DOHH2 (cell line): ENCODE results near the gene BHLHA9.

Experiments
- H3F3A ChIP-seq: fragments of 200-600 bp; sonication (generic), shearing (Covaris generic); 2 replicates; pipeline ENCODE4 v1.6.0; 2016; ENCODE audit warnings: antibody characterized with exemption, mild to moderate bottlenecking; ENCODE audit not compliant: control insufficient read depth, insufficient read depth
- H3K27ac ChIP-seq: fragments of 200-600 bp; sonication (generic); 2 replicates; pipeline ENCODE4 v1.5.1; 2014; ENCODE audit warnings: low read depth, mild to moderate bottlenecking, low read length, moderate library complexity
- H3K27me3 ChIP-seq: fragments of 200-600 bp; sonication (generic); 2 replicates; pipeline ENCODE4 v1.6.1; 2014; ENCODE audit warnings: mild to moderate bottlenecking, low read length, mixed read lengths; ENCODE audit not compliant: control insufficient read depth
- H3K36me3 ChIP-seq: fragments of 200-600 bp; sonication (generic); 2 replicates; pipeline ENCODE4 v1.6.1; 2014; ENCODE audit warnings: mild to moderate bottlenecking, low read length, moderate library complexity, mixed read lengths; ENCODE audit not compliant: control insufficient read depth
- H3K4me1 ChIP-seq: fragments of 200-600 bp; sonication (generic); 2 replicates; pipeline ENCODE4 v1.6.1; 2014; ENCODE audit warnings: mild to moderate bottlenecking, low read length, mixed read lengths; ENCODE audit not compliant: control insufficient read depth
- H3K4me2 ChIP-seq: fragments of 200-600 bp; sonication (generic); 2 replicates; pipeline ENCODE4 v1.6.0; 2014; ENCODE audit warnings: mild to moderate bottlenecking, low read length, moderate library complexity
- H3K4me3 ChIP-seq: fragments of 200-600 bp; sonication (generic); 2 replicates; pipeline ENCODE4 v1.5.1; 2014; ENCODE audit warnings: mild to moderate bottlenecking, low read length, mixed read lengths
- H3K79me2 ChIP-seq: fragments of 200-600 bp; sonication (generic); 2 replicates; pipeline ENCODE4 v1.6.1; 2014; ENCODE audit warnings: mild to moderate bottlenecking, low read length, mixed read lengths; ENCODE audit not compliant: control insufficient read depth
- H3K9me2 ChIP-seq: fragments of 200-600 bp; sonication (generic); replicated peaks from 2 replicates; pipeline ENCODE4 v1.6.1; 2014; ENCODE audit warnings: mild to moderate bottlenecking, low read length, mixed read lengths; ENCODE audit not compliant: control insufficient read depth
- H3K9me3 ChIP-seq: fragments of 200-600 bp; sonication (generic); 2 replicates; pipeline ENCODE4 v1.6.1; 2014; ENCODE audit warnings: antibody characterized with exemption, low read length, mixed read lengths; ENCODE audit not compliant: control insufficient read depth, insufficient read depth
- H4K20me1 ChIP-seq: fragments of 200-600 bp; sonication (generic); 2 replicates; pipeline ENCODE4 v1.6.0; 2014; ENCODE audit warnings: low read depth, mild to moderate bottlenecking, antibody characterized with exemption, low read length, moderate library complexity; ENCODE audit not compliant: control insufficient read depth, insufficient read depth
- EZH2phosphoT487 ChIP-seq: fragments of 200-600 bp; sonication (generic); IDR thresholded peaks from 2 replicates; pipeline ENCODE4 v1.6.1; 2017; ENCODE audit warnings: borderline replicate concordance, mild to moderate bottlenecking, antibody characterized with exemption, low read length, moderate library complexity, mixed read lengths
- TF ChIP-seq, protein P1 (sequence below): fragments of 200-600 bp; sonication (generic); IDR thresholded peaks from one replicate; pipeline ENCODE4 v1.5.1; 2014; ENCODE audit warnings: antibody characterized with exemption, mild to moderate bottlenecking, low read depth, low read length; ENCODE audit not compliant: poor library complexity, severe bottlenecking

BHLHA9 gene

DNA sequence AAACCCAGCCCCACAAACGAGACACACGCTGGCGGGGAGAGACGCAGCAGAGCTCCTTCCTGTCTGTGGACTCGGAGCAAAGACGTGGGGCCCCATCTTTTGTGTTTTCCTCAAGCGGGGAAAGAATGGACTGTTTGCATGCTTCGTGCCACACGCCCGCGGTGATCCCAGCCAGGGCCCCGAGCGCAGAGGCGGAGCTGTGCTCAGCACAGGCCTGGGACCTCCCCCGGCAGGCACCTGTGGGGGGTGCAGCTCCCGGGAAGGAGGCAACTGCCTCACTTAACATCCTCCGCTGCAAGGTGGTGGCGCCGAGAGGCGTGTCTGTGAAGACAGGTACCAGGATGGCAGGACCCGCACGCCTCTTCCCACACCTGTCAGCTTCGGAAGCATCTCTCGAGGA, 28.4 kb downstream of the BHLHA9 start:
- H4K20me1 ChIP-seq = no peaks in the 10 kb centered on the region
- TF ChIP-seq, protein P1, sequence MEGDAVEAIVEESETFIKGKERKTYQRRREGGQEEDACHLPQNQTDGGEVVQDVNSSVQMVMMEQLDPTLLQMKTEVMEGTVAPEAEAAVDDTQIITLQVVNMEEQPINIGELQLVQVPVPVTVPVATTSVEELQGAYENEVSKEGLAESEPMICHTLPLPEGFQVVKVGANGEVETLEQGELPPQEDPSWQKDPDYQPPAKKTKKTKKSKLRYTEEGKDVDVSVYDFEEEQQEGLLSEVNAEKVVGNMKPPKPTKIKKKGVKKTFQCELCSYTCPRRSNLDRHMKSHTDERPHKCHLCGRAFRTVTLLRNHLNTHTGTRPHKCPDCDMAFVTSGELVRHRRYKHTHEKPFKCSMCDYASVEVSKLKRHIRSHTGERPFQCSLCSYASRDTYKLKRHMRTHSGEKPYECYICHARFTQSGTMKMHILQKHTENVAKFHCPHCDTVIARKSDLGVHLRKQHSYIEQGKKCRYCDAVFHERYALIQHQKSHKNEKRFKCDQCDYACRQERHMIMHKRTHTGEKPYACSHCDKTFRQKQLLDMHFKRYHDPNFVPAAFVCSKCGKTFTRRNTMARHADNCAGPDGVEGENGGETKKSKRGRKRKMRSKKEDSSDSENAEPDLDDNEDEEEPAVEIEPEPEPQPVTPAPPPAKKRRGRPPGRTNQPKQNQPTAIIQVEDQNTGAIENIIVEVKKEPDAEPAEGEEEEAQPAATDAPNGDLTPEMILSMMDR = no peak
- no peak for TF ChIP-seq EZH2phosphoT487
- no peak overlapping the region for H3K4me3 ChIP-seq
- H3F3A ChIP-seq = no peaks in the 10 kb centered on the region
- no peak overlapping the region for H3K27ac ChIP-seq
- no peaks in the 10 kb centered on the region for H3K36me3 ChIP-seq
- H3K4me2 ChIP-seq = no peak overlapping the region
- peaks cover 4% of the 10 kb centered on the region; the same call in 1 of the 2 replicates for H3K4me1 ChIP-seq
- H3K79me2 ChIP-seq = no peaks in the 10 kb centered on the region
- H3K9me3 ChIP-seq = no peaks in the 10 kb centered on the region
- H3K27me3 ChIP-seq = peaks cover 7% of the 10 kb centered on the region
- no peaks in the 10 kb centered on the region for H3K9me2 ChIP-seq

GRCh38 chr17:1299552-1300370, 29.5 kb downstream of the BHLHA9 start:
- Histone ChIP-seq H3K9me2 (no peaks in the 10 kb centered on the region), H3K27ac (no peak overlapping the region), H3K36me3 (no peaks in the 10 kb centered on the region), H3F3A (no peaks in the 10 kb centered on the region), H3K4me3 (no peak overlapping the region), H3K9me3 (no peaks in the 10 kb centered on the region), H3K4me2 (no peak overlapping the region), H3K27me3 (peaks cover 7% of the 10 kb centered on the region), H3K79me2 (no peaks in the 10 kb centered on the region), H4K20me1 (no peaks in the 10 kb centered on the region), H3K4me1 (no peaks in the 10 kb centered on the region)
- TF ChIP-seq, protein P1 = no peak
- no peak for TF ChIP-seq EZH2phosphoT487

GRCh38 chr17:1300371-1300905, 30.2 kb downstream of the BHLHA9 start:
- H3K27ac ChIP-seq = no peak overlapping the region
- no peak for TF ChIP-seq EZH2phosphoT487
- TF ChIP-seq, protein P1 = no peak
- H3K27me3 ChIP-seq = peaks cover 7% of the 10 kb centered on the region
- H3F3A ChIP-seq = no peaks in the 10 kb centered on the region
- no peak overlapping the region for H3K4me2 ChIP-seq
- no peaks in the 10 kb centered on the region for H3K36me3 ChIP-seq
- H3K4me3 ChIP-seq = no peak overlapping the region
- H3K4me1 ChIP-seq = no peaks in the 10 kb centered on the region
- no peaks in the 10 kb centered on the region for H4K20me1 ChIP-seq
- no peaks in the 10 kb centered on the region for H3K79me2 ChIP-seq
- no peaks in the 10 kb centered on the region for H3K9me2 ChIP-seq
- H3K9me3 ChIP-seq = no peaks in the 10 kb centered on the region
